Neuronal stem cell (in vitro differentiated cells): ENCODE data around the gene C11orf24.

Experiments used
- DNase-seq: peaks from one replicate; pipeline ENCODE4 v3.0.0-alpha.2; 2013; ENCODE audit warnings: low spot score
- H2AFZ ChIP-seq: one replicate; pipeline ENCODE4 v1.6.1; 2013; ENCODE audit warnings: mild to moderate bottlenecking, low read length, inconsistent platforms
- H2AK5ac ChIP-seq: 2 replicates; pipeline ENCODE4 v1.6.1; 2013; ENCODE audit warnings: low read depth, mild to moderate bottlenecking, inconsistent platforms, low read length, moderate library complexity, mixed read lengths
- H2BK120ac ChIP-seq: 2 replicates; pipeline ENCODE4 v1.6.1; 2013; ENCODE audit warnings: low read depth, mild to moderate bottlenecking, inconsistent platforms, low read length, moderate library complexity, mixed read lengths
- H2BK12ac ChIP-seq: one replicate; pipeline ENCODE4 v1.6.1; 2013; ENCODE audit warnings: low read length, inconsistent platforms
- H2BK15ac ChIP-seq: 2 replicates; pipeline ENCODE4 v1.6.1; 2013; ENCODE audit warnings: mild to moderate bottlenecking, low read length, inconsistent platforms, mixed read lengths
- H2BK5ac ChIP-seq: one replicate; pipeline ENCODE4 v1.6.1; 2013; ENCODE audit warnings: inconsistent platforms, mild to moderate bottlenecking, low read length, moderate library complexity
- H3K14ac ChIP-seq: one replicate; pipeline ENCODE4 v1.6.1; 2013; ENCODE audit warnings: low read length, inconsistent platforms
- H3K18ac ChIP-seq: 2 replicates; pipeline ENCODE4 v1.6.1; 2013; ENCODE audit warnings: low read length, inconsistent platforms
- H3K23ac ChIP-seq: 2 replicates; pipeline ENCODE4 v1.6.1; 2013; ENCODE audit warnings: low read depth, mild to moderate bottlenecking, mixed read lengths, low read length, inconsistent platforms; ENCODE audit not compliant: poor library complexity
- H3K27ac ChIP-seq: replicated peaks from 3 replicates; pipeline ENCODE4 v1.5.1; 2013; ENCODE audit warnings: low read length, inconsistent platforms
- H3K27me3 ChIP-seq, 3 experiments: 2 replicates each; pipeline ENCODE4 v1.6.1; 2013; ENCODE audit warnings: low read length in 3 of 3, mild to moderate bottlenecking in 2 of 3, inconsistent platforms in 1 of 3, low read depth in 1 of 3, mixed read lengths in 1 of 3, moderate library complexity in 1 of 3; ENCODE audit not compliant: control insufficient read depth in 3 of 3, insufficient read depth in 3 of 3
- H3K36me3 ChIP-seq, 2 donors: replicated peaks in 1 of 2; 2 replicates each; pipeline ENCODE4 v1.6.1; 2013; ENCODE audit warnings: low read length in 2 of 2; ENCODE audit not compliant: control insufficient read depth in 2 of 2, insufficient read depth in 2 of 2
- H3K4ac ChIP-seq: 2 replicates; pipeline ENCODE4 v1.6.1; 2013; ENCODE audit warnings: inconsistent platforms, mild to moderate bottlenecking, low read length, moderate library complexity
- H3K4me1 ChIP-seq, 2 donors: 1 replicate in 1 of 2; 2 replicates in 1 of 2; pipeline ENCODE4 v1.6.1; 2013; ENCODE audit warnings: low read length in 2 of 2, low read depth in 1 of 2; ENCODE audit not compliant: control insufficient read depth in 2 of 2, insufficient read depth in 1 of 2
- H3K4me2 ChIP-seq: one replicate; pipeline ENCODE4 v1.6.1; 2013; ENCODE audit warnings: mild to moderate bottlenecking, low read length, inconsistent platforms; ENCODE audit not compliant: insufficient read depth, poor library complexity, severe bottlenecking
- H3K4me3 ChIP-seq, 2 donors: 2 replicates each; pipeline ENCODE4 v1.5.1; 2013; ENCODE audit warnings: low read length in 2 of 2, mild to moderate bottlenecking in 2 of 2, inconsistent platforms in 1 of 2, moderate library complexity in 1 of 2
- H3K79me1 ChIP-seq: one replicate; pipeline ENCODE4 v1.6.1; 2013; ENCODE audit warnings: low read depth, mild to moderate bottlenecking, inconsistent platforms, low read length, moderate library complexity
- H3K9ac ChIP-seq: one replicate; pipeline ENCODE4 v1.6.1; 2013; ENCODE audit warnings: mild to moderate bottlenecking, low read depth, low read length, inconsistent platforms; ENCODE audit not compliant: poor library complexity
- H3K9me3 ChIP-seq, 2 donors: replicated peaks in 1 of 2; 2 replicates each; pipeline versions ENCODE3 to v1.6.1; 2013; ENCODE audit warnings: low read length in 2 of 2, mild to moderate bottlenecking in 2 of 2, inconsistent platforms in 1 of 2, low read depth in 1 of 2, mixed read lengths in 1 of 2, moderate library complexity in 1 of 2; ENCODE audit not compliant: control insufficient read depth in 2 of 2, insufficient read depth in 1 of 2
- H4K8ac ChIP-seq: one replicate; pipeline ENCODE4 v1.6.1; 2013; ENCODE audit warnings: low read depth, mild to moderate bottlenecking, inconsistent platforms, low read length, moderate library complexity
- H4K91ac ChIP-seq: one replicate; pipeline ENCODE4 v1.6.1; 2013; ENCODE audit warnings: low read length, low read depth, mild to moderate bottlenecking, inconsistent platforms; ENCODE audit not compliant: poor library complexity
- WGBS, 2 donors: extraction: QIAGEN DNeasy Blood & Tissue Kit; methylation state at CpG; one replicate each; pipeline ENCODE4 v1.1.7; 2013; ENCODE audit warnings: missing lambda C conversion rate in 2 of 2, mixed read lengths in 1 of 2; ENCODE audit not compliant: insufficient read length in 2 of 2, insufficient replicate concordance in 1 of 2; ENCODE audit errors: extremely low coverage in 2 of 2; 5-methylcytosine and 5-hydroxymethylcytosine counted together

Gene C11orf24

GRCh38 chr11:68264244-68264643 lies 7.5 kb downstream of the C11orf24 start:
- peaks cover 3% of the 10 kb centered on the region for H3K79me1 ChIP-seq
- H3K9ac ChIP-seq = no peak overlapping the region
- no peak overlapping the region for H2BK5ac ChIP-seq
- no peaks in the 10 kb centered on the region for H3K4me1 ChIP-seq
- no peak overlapping the region for H4K91ac ChIP-seq
- no peak overlapping the region for H2AFZ ChIP-seq
- H3K27ac ChIP-seq = no peak overlapping the region
- no peak overlapping the region for H2BK120ac ChIP-seq
- H2BK12ac ChIP-seq = no peak overlapping the region
- no peaks in the 10 kb centered on the region for H3K27me3 ChIP-seq
- H2AK5ac ChIP-seq = no peak overlapping the region
- H3K4me3 ChIP-seq = no peak overlapping the region
- no peak overlapping the region for H3K4ac ChIP-seq
- no peaks in the 10 kb centered on the region for H3K9me3 ChIP-seq
- H3K23ac ChIP-seq = no peak overlapping the region
- H4K8ac ChIP-seq = no peak overlapping the region
- no peak overlapping the region for H3K4me2 ChIP-seq
- H3K14ac ChIP-seq = no peak overlapping the region
- no peak overlapping the region for H3K18ac ChIP-seq
- H2BK15ac ChIP-seq = no peak overlapping the region
- WGBS, 2 donors = no CpG with 5 or more reads among the region's 1 CpG
- DNase-seq = no peak
- H3K36me3 ChIP-seq = peaks cover 51 to 78% of the 10 kb centered on the region in 2 donors

GRCh38 chr11:68263444-68264035 lies 8.2 kb downstream of the C11orf24 start:
- H3K36me3 ChIP-seq = peaks cover 51 to 78% of the 10 kb centered on the region in 2 donors
- no peak overlapping the region for H2AFZ ChIP-seq
- H3K27ac ChIP-seq = no peak overlapping the region
- no peak overlapping the region for H3K4me2 ChIP-seq
- no peak overlapping the region for H3K4ac ChIP-seq
- H3K4me3 ChIP-seq = peak overlapping the region in 1 of 2 donors; percentile 39
- no peak overlapping the region for H2BK120ac ChIP-seq
- no peak overlapping the region for H2AK5ac ChIP-seq
- DNase-seq = no peak
- no peaks in the 10 kb centered on the region for H3K9me3 ChIP-seq
- no peak overlapping the region for H3K23ac ChIP-seq
- H3K4me1 ChIP-seq = no peaks in the 10 kb centered on the region
- WGBS, 2 donors = no CpG with 5 or more reads among the region's 13 CpGs
- no peaks in the 10 kb centered on the region for H3K27me3 ChIP-seq
- no peak overlapping the region for H3K9ac ChIP-seq
- no peak overlapping the region for H3K14ac ChIP-seq
- no peak overlapping the region for H4K8ac ChIP-seq
- H4K91ac ChIP-seq = no peak overlapping the region
- H3K18ac ChIP-seq = no peak overlapping the region
- H2BK5ac ChIP-seq = no peak overlapping the region
- no peak overlapping the region for H2BK15ac ChIP-seq
- no peak overlapping the region for H2BK12ac ChIP-seq
- H3K79me1 ChIP-seq = peaks cover 2% of the 10 kb centered on the region

GRCh38 chr11:68262544-68262827 lies 9.3 kb downstream of the C11orf24 start:
- peaks cover 2% of the 10 kb centered on the region for H3K79me1 ChIP-seq
- H2BK120ac ChIP-seq = no peak overlapping the region
- peaks cover 0 to 3% of the 10 kb centered on the region in 2 donors for H3K9me3 ChIP-seq
- H2AK5ac ChIP-seq = no peak overlapping the region
- peak overlapping the region; percentile 26 for H4K8ac ChIP-seq
- no peak overlapping the region for H3K9ac ChIP-seq
- no CpG with 5 or more reads among the region's 8 CpGs for WGBS, 2 donors
- H3K27me3 ChIP-seq = no peaks in the 10 kb centered on the region
- no peak overlapping the region for H2AFZ ChIP-seq
- no peak overlapping the region for H3K27ac ChIP-seq
- no peak overlapping the region for H2BK5ac ChIP-seq
- H3K4me3 ChIP-seq = no peak overlapping the region
- H3K18ac ChIP-seq = no peak overlapping the region
- peaks cover 47 to 70% of the 10 kb centered on the region in 2 donors for H3K36me3 ChIP-seq
- H2BK15ac ChIP-seq = no peak overlapping the region
- no peak overlapping the region for H3K4ac ChIP-seq
- H3K23ac ChIP-seq = no peak overlapping the region
- DNase-seq = no peak
- peaks cover 1 to 3% of the 10 kb centered on the region in 2 donors for H3K4me1 ChIP-seq
- no peak overlapping the region for H3K4me2 ChIP-seq
- no peak overlapping the region for H4K91ac ChIP-seq
- no peak overlapping the region for H3K14ac ChIP-seq
- H2BK12ac ChIP-seq = no peak overlapping the region

GRCh38 chr11:68261749-68262543 lies 9.8 kb downstream of the C11orf24 start:
- H3K9ac ChIP-seq = no peak overlapping the region
- no peak overlapping the region for H3K4me3 ChIP-seq
- H4K8ac ChIP-seq = peak overlapping the region; percentile 26
- H3K23ac ChIP-seq = peak overlapping the region; percentile 75
- H3K27me3 ChIP-seq = no peaks in the 10 kb centered on the region
- H2BK120ac ChIP-seq = no peak overlapping the region
- H2BK12ac ChIP-seq = no peak overlapping the region
- H2BK5ac ChIP-seq = no peak overlapping the region
- H2BK15ac ChIP-seq = no peak overlapping the region
- peaks cover 2% of the 10 kb centered on the region for H3K79me1 ChIP-seq
- no peak overlapping the region for H3K4me2 ChIP-seq
- no peak overlapping the region for H2AK5ac ChIP-seq
- H2AFZ ChIP-seq = no peak overlapping the region
- H3K14ac ChIP-seq = no peak overlapping the region
- peaks cover 44 to 64% of the 10 kb centered on the region in 2 donors for H3K36me3 ChIP-seq
- no peak overlapping the region for H3K4ac ChIP-seq
- H3K18ac ChIP-seq = no peak overlapping the region
- H3K27ac ChIP-seq = no peak overlapping the region
- DNase-seq = no peak
- no peak overlapping the region for H4K91ac ChIP-seq
- peaks cover 1 to 3% of the 10 kb centered on the region in 2 donors for H3K4me1 ChIP-seq
- WGBS, 2 donors = no CpG with 5 or more reads among the region's 24 CpGs
- peaks cover 0 to 3% of the 10 kb centered on the region in 2 donors for H3K9me3 ChIP-seq
